Fibroblast of pulmonary artery (primary cell): ENCODE measurements around the gene APOL2.

Experiments used
- DNase-seq: peaks from one replicate; pipeline ENCODE4 v3.0.0-alpha.2; 2010; ENCODE audit warnings: low read depth
- H3K4me3 ChIP-seq: replicated peaks from 2 replicates; pipeline ENCODE4 v1.5.1; 2011; ENCODE audit warnings: low read depth, mild to moderate bottlenecking, control low read depth, low read length, moderate library complexity
- TF ChIP-seq, protein P1 (sequence below): IDR thresholded peaks from 2 replicates; pipeline ENCODE4 v1.5.1; 2011; ENCODE audit warnings: mild to moderate bottlenecking, control low read depth, low read length, inconsistent platforms; ENCODE audit errors: missing control alignments

APOL2 gene

DNA sequence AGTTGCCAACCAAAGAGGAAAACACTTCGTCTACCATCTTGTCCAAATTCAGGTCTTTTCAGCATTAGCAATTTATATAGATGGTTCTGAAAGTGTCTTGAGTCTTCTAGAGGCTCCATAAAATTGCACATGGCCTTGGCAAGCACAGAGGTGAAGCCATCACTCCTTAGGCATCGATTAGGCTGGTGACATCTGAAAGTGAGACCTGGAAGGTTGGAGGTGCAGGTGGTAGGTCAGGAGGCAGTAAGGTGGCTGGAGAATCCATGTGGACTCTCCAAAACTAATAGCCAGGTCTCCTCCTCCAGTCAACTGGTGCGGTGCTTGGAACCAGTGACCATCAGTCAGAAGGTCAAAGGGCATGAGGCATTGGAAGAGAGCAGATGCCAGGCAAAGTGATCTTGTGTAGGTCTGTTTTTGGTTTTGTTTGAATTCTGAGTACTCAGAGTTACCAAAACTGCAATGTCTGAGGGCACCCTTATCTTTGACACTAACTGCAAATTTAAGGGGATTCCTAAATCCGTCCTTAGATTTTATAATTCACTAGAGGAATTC is 6.6 kb upstream of the APOL2 start:
- TF ChIP-seq, protein P1, sequence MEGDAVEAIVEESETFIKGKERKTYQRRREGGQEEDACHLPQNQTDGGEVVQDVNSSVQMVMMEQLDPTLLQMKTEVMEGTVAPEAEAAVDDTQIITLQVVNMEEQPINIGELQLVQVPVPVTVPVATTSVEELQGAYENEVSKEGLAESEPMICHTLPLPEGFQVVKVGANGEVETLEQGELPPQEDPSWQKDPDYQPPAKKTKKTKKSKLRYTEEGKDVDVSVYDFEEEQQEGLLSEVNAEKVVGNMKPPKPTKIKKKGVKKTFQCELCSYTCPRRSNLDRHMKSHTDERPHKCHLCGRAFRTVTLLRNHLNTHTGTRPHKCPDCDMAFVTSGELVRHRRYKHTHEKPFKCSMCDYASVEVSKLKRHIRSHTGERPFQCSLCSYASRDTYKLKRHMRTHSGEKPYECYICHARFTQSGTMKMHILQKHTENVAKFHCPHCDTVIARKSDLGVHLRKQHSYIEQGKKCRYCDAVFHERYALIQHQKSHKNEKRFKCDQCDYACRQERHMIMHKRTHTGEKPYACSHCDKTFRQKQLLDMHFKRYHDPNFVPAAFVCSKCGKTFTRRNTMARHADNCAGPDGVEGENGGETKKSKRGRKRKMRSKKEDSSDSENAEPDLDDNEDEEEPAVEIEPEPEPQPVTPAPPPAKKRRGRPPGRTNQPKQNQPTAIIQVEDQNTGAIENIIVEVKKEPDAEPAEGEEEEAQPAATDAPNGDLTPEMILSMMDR, result no peak
- no peak overlapping the region for H3K4me3 ChIP-seq
- DNase-seq, result no peak

DNA sequence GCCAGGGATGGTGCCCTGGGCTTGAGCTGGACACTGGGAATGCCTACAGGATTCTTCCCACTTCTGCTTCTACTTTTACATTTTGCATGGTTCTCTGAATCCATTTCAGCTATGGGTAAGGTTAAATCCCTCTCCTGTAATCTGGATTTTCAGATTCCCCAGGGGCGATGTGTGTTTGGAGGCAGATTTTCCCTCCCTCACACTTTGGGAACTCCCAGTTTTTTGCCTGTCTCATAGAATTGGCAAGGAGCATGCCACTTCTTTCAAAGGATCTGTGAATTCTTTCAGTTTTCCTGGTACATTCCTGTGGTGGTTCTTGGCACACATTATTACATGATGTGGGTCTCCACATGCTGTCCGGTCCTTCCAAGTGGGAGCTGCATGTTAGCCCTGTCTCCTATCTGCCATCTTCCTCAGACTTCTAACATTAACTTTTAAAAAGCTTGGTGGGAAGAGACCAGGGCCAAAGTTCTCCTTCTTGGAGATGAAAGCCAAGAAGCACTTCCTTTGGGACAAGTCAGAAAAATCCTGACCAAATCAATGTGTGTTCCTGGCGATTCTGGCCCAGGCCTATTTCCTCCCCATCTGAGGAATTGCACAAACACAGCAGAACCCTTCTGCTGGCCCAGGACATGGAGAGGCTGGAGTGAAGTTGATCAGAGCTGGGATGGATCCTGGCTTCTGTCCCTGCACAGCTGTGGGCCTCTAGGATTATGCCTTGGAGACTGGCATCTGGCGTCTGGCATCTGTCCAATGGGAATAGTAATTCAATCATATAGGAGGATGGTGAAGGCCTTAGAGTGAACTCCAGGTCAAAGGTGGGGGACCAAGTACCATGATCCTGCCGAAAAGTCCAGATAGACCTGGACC is 5.4 kb upstream of the APOL2 start:
- no peak overlapping the region for H3K4me3 ChIP-seq
- DNase-seq, result peak; percentile 75
- TF ChIP-seq, protein P1, result no peak

DNA sequence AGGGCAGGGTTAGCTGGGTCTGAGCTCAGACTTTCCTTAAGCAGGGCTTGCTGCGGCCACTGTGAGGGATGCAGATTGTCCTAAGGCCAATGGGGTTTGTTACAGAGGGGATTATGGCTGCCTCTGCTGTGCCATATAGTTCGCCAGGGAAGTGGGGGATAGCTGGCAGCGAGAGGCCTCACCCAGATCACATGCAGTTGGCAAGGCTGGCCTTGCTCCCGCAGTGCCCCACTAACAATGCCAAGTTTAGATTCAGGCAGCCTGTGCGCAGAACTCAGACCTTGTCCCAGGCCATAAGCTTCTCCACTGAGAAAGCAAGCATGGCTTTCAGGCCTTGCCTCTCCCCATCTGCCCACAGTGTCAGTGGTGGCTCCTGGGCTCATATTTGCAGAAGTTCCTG is 4.7 kb upstream of the APOL2 start:
- no peak for DNase-seq
- TF ChIP-seq, protein P1, result no peak
- H3K4me3 ChIP-seq, result no peak overlapping the region

DNA sequence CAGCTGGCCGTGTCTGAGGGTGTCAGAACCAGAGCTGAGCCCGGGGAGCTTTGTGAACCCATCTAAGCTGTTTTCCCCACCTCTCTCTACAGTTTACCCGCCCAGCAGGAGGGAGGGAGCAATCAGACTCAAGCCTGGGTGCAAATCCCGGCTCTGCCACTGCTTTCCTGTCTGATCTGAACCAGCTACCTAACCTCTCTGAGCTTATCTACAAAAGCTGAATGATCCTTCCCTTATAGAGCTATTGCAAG is 252 bp downstream of the APOL2 start:
- TF ChIP-seq, protein P1, result no peak
- peak overlapping the region; percentile 65 for H3K4me3 ChIP-seq
- DNase-seq, result no peak

DNA sequence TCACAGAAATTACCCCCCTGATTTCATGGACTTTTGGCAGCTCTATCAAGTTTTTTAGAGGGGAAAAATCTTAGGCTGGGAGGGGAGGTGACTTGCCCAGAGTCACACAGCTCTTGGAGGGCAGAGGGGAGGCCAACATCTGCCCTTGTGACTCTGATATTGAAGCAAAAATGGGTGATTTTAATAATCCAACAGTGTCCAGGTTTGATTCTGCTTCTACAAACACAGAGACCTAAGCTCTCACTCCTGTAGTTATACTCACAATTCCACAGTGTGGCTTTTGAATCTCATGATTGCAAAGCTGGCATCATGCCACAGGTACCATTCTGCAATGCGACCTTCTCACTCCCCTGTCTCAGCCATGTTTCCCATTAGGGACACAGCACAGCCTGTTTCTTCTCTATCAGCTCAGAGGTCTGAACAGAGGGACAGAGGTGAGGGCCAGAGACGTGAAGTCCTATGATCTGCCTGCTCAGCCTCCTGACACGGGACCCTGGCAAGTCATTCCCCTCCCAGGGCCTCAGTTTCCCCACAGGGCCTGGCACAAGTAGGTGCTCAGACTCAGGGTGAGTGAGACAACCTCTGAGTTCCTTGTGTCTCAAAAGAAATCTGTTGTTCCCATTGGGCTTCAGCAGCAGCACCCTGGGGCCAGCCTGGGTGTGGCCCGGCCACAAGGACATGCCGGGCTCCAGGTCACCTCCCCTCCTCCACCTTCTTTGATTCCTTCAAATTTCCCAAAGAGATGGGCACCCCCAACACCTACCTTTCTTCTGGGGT is 766 bp downstream of the APOL2 start:
- TF ChIP-seq, protein P1, result no peak
- DNase-seq, result peak; percentile 26
- H3K4me3 ChIP-seq, result peak overlapping the region; percentile 65

DNA sequence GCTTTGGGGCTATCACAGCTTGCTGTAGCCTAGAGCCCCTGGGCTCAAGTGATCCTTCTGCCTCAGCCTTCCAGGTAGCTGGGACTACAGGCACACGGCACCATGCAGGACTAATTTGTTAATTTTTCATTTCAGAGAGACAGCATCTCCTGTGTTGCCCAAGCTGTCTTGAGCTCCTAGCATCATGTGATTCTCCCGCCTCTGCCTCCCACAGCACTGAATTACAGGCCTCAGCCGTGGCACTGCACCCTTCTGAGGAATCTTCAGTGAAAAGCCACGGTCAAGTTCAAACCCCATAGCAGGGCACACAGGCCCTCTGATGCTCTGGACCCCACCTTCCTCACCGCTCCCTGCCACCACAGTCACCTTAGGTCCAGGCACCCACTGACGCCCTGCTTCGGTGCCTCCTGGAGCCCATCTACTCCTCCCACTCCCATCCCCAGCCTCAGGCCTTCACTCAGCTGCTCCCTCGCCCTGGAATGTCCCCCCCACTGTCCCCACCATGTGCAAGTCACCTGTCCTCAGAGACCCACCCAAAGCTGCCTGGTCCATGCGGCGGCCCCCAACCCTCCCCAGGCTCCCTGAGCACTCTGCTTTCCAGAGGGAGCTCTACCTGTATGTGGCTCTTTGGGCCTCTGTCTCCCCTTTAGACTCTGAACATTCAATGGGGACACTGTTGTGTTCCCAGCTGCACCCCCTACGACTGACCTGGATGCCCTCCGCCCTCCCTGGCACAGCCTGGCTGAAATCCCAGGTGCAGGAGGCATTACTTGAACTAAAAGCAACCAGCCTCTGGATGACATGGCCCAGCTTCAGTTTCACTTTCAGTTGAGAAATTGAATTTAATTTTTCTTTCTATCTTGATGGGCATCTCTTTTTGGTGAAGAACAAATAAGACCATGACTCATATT is 1.6 kb downstream of the APOL2 start:
- H3K4me3 ChIP-seq, result peak overlapping the region; percentile 65
- TF ChIP-seq, protein P1, result no peak
- DNase-seq, result peak; percentile 24
